ENCODE results near the gene CEP85L. TPM values are rescaled to one million over a fixed set of nuclear protein-coding genes. Genes with fewer than 3 reads are reported as not detected.

Gene CEP85L
- total and polyA plus RNA-seq, 4 donors, result 7.4 to 37.3 (median 18.2) TPM

DNA sequence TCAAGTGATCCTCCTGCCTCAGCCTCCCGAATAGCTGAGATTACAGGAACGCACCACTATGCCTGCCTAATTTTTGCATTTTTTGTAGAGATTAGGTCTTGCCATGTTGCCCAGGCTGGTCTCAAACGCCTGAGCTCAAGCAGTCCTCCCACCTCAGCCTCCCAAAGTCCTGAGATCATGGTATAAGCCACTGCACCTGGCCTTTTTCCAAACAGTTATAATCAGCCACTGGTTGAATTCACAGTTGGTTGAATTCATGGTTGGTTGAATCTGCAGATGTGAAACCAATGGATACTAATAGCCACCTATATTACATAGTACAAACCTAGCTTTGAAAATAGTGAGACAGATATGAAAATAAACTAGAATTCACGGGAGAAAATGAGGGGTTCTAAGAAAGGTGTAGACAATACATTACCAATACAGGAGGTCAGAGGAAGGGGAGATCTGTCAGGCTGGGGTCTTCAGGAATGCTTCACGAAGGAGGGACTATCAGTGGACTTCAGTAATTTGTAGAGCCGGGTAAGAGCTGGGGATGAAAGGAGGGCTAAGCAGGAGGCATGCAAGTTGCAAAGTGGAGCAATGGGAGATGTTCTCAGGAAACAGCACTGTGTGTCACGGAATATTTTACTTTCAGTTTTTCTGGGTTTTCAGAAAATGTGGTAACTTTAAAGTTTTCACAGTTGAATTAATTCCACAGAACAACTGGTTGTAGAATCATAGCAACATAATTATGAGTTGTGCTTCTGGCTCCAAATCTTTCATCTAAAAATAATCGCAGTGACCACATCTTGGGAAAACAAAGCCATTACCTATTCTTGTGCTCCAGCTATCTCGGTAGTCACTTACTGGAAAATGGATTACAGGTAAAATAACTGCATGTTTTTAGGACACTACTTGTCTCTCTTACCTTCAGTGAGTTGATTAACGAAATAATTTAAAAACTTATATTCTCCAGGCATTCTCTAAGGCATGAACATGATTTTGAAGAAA lies 12.9 kb upstream of the CEP85L start:
- no peak for DNase-seq (ENCODE audit: low read depth in 4 of 6, low spot score in 6 of 6)
- H3K4me1 ChIP-seq (ENCODE audit: control insufficient read depth, insufficient read depth, low read length), result peaks cover 4% of the 10 kb centered on the region
- no peaks in the 10 kb centered on the region for H3K36me3 ChIP-seq (ENCODE audit: control insufficient read depth, insufficient read depth, low read length)
- no peaks in the 10 kb centered on the region for H3K27me3 ChIP-seq (ENCODE audit: control insufficient read depth, insufficient read depth, low read length)
- WGBS (ENCODE audit: insufficient coverage), result 90% methylated on average over 3 of the region's 10 CpGs
- no peaks in the 10 kb centered on the region for H3K9me3 ChIP-seq (ENCODE audit: control insufficient read depth, insufficient read depth, low read length)
- no peak overlapping the region for H3K4me3 ChIP-seq (ENCODE audit: low read depth, low read length)
- H3K27ac ChIP-seq (ENCODE audit: low read depth, low read length), result no peak overlapping the region

DNA sequence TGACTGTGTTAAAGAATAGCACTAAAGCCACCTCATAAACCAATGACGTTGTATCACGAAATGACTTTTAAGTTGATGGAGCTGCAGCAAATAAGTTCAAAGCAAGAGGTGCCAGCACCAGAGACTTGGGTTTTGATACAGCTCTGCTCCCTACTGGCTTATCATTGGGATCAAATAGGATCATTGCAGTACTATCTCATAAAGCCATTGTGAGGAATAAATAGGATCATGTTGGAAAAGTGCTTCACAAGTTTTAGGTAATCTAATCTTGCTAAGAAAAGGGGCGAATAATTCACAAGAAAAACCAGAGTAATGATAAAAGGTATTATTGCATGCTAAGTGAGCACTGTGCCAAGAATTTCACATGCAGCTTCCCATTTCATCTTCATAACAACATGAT lies 10.4 kb upstream of the CEP85L start:
- Histone ChIP-seq H3K36me3 (ENCODE audit: control insufficient read depth, insufficient read depth, low read length) (no peaks in the 10 kb centered on the region), H3K9me3 (ENCODE audit: control insufficient read depth, insufficient read depth, low read length) (no peaks in the 10 kb centered on the region), H3K4me3 (ENCODE audit: low read depth, low read length) (no peak overlapping the region), H3K4me1 (ENCODE audit: control insufficient read depth, insufficient read depth, low read length) (peaks cover 4% of the 10 kb centered on the region), H3K27ac (ENCODE audit: low read depth, low read length) (no peak overlapping the region), H3K27me3 (ENCODE audit: control insufficient read depth, insufficient read depth, low read length) (no peaks in the 10 kb centered on the region)
- no peak for DNase-seq (ENCODE audit: low read depth in 4 of 6, low spot score in 6 of 6)
- WGBS (ENCODE audit: insufficient coverage), result 100% methylated on average over 2 of the region's 3 CpGs

DNA sequence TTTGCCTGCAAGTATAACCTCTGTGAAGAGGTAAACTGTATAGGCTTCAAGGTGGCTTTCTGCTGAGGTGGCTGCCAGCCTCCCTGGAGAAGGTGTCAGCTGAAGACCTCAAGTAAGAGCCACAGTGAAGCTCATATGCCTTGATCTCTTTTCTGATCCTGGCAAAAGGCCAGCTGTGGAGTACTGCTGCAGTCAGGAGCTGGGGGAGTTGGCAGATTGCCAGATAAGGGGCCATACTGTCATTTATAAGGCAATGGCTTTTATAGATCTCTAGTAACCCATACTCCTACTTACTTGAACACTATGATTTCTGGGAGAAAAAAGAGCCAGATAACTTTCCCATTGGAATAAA lies 8.8 kb upstream of the CEP85L start:
- Histone ChIP-seq H3K4me3 (ENCODE audit: low read depth, low read length) (no peak overlapping the region), H3K36me3 (ENCODE audit: control insufficient read depth, insufficient read depth, low read length) (no peaks in the 10 kb centered on the region), H3K27ac (ENCODE audit: low read depth, low read length) (no peak overlapping the region), H3K27me3 (ENCODE audit: control insufficient read depth, insufficient read depth, low read length) (no peaks in the 10 kb centered on the region), H3K9me3 (ENCODE audit: control insufficient read depth, insufficient read depth, low read length) (no peaks in the 10 kb centered on the region), H3K4me1 (ENCODE audit: control insufficient read depth, insufficient read depth, low read length) (peaks cover 4% of the 10 kb centered on the region)
- DNase-seq (ENCODE audit: low read depth in 4 of 6, low spot score in 6 of 6), result peak in 2 of 6 donors; percentile 70 to 90

DNA sequence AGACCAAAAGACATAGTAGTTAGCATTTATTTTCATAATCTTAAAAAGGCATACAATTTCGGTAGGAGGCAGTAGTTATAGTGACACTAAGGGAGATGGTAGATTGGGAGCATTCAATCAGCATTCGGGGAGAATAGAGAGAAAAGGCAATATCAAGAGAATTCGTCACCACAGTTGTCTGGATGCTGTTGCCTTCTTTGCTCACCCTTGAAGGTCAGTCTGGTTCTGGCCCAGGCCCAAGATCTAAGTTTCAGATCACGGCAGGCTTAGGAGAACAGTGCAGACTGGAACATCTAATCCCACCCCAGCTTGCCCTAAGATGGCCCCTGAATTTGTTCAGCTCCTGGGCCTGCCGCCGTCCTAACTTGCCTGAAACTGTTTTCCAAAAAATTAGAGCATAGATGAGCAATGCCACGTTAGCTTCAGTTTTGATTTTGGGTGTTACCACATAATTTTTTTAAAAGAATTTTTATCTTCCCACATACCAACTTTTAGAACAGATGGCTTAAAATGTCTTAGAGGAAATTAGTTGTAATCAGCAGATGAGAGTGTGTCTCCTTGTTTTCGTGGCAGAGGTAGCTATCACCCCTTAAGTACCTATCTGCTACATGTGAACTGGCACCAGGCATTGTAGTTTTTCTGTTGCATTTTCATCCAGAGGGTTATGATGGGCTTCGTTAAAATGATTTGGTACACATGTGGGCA lies 8.3 kb upstream of the CEP85L start:
- Histone ChIP-seq H3K4me1 (ENCODE audit: control insufficient read depth, insufficient read depth, low read length) (peaks cover 4% of the 10 kb centered on the region), H3K27ac (ENCODE audit: low read depth, low read length) (no peak overlapping the region), H3K36me3 (ENCODE audit: control insufficient read depth, insufficient read depth, low read length) (no peaks in the 10 kb centered on the region), H3K9me3 (ENCODE audit: control insufficient read depth, insufficient read depth, low read length) (no peaks in the 10 kb centered on the region), H3K27me3 (ENCODE audit: control insufficient read depth, insufficient read depth, low read length) (no peaks in the 10 kb centered on the region), H3K4me3 (ENCODE audit: low read depth, low read length) (no peak overlapping the region)
- WGBS (ENCODE audit: insufficient coverage), result 73% methylated on average over 5 of the region's 9 CpGs
- DNase-seq (ENCODE audit: low read depth in 4 of 6, low spot score in 6 of 6), result no peak

DNA sequence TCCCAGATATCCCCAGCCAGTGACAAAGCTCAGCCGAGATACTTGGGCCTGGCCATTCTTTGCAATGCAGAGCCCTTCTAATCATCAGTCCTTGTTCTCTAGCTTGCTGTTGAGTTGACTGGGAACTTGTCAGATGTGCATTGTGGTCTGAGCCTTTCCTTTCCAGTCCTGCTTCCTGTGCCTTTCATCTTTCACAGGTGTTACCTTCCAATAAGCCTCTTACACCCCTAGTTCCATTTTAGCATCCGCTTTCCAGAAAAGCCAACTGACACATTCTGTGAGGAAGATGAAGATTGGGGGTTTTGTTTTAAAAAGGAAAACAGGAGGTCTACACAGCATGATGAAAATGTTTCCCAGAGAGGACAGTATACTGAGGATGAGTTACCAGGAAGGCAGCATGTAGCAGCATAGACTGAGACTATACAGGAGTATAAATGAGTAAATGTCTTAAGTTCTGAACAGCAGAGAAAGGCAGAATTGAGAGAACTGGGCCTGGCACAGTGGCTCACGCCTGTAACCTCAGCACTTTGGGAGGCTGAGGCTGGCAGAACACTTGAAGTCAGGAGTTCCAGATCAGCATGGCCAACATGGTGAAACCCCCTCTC lies 5.6 kb upstream of the CEP85L start:
- no peaks in the 10 kb centered on the region for H3K27me3 ChIP-seq (ENCODE audit: control insufficient read depth, insufficient read depth, low read length)
- no peaks in the 10 kb centered on the region for H3K36me3 ChIP-seq (ENCODE audit: control insufficient read depth, insufficient read depth, low read length)
- H3K4me3 ChIP-seq (ENCODE audit: low read depth, low read length), result no peak overlapping the region
- H3K4me1 ChIP-seq (ENCODE audit: control insufficient read depth, insufficient read depth, low read length), result peaks cover 4% of the 10 kb centered on the region
- no peak for DNase-seq (ENCODE audit: low read depth in 4 of 6, low spot score in 6 of 6)
- H3K27ac ChIP-seq (ENCODE audit: low read depth, low read length), result no peak overlapping the region
- H3K9me3 ChIP-seq (ENCODE audit: control insufficient read depth, insufficient read depth, low read length), result no peaks in the 10 kb centered on the region
- WGBS (ENCODE audit: insufficient coverage), result no CpG with 5 or more reads among the region's 3 CpGs

DNA sequence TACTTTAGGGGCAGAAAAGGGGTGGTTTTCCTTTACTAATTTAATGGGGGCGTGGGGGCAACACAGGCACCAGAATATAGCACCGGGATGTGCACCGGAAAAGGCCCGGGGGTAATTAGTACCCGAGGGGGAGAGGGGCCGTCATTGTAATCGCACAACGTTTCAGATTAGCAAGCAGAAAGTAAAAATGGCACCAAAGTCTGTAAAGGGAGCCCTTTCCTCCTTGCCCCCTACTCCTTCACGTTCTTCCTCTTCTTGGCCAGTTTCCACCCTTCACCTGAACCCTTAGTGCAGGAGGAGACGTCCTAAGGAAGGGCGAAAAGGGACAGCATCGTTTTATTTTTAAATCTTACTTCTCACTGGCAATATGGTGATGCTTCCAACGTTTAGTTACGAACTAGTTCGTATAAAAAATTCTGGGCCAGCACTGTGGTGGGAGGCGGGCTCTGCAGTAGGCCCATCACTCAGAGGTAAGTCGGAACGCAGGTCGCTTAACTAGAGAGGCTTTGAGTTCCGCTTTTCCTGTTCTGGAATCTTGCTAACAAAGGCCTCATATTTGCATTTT lies 742 bp upstream of the CEP85L start:
- 30% methylated on average over 9 of the region's 20 CpGs for WGBS (ENCODE audit: insufficient coverage)
- Histone ChIP-seq H3K4me1 (ENCODE audit: control insufficient read depth, insufficient read depth, low read length) (peaks cover 4% of the 10 kb centered on the region), H3K27me3 (ENCODE audit: control insufficient read depth, insufficient read depth, low read length) (no peaks in the 10 kb centered on the region), H3K9me3 (ENCODE audit: control insufficient read depth, insufficient read depth, low read length) (no peaks in the 10 kb centered on the region), H3K4me3 (ENCODE audit: low read depth, low read length) (peak overlapping the region; percentile 84), H3K36me3 (ENCODE audit: control insufficient read depth, insufficient read depth, low read length) (no peaks in the 10 kb centered on the region), H3K27ac (ENCODE audit: low read depth, low read length) (peak overlapping the region; percentile 95)
- peak in 1 of 6 donors; percentile 57 for DNase-seq (ENCODE audit: low read depth in 4 of 6, low spot score in 6 of 6)

DNA sequence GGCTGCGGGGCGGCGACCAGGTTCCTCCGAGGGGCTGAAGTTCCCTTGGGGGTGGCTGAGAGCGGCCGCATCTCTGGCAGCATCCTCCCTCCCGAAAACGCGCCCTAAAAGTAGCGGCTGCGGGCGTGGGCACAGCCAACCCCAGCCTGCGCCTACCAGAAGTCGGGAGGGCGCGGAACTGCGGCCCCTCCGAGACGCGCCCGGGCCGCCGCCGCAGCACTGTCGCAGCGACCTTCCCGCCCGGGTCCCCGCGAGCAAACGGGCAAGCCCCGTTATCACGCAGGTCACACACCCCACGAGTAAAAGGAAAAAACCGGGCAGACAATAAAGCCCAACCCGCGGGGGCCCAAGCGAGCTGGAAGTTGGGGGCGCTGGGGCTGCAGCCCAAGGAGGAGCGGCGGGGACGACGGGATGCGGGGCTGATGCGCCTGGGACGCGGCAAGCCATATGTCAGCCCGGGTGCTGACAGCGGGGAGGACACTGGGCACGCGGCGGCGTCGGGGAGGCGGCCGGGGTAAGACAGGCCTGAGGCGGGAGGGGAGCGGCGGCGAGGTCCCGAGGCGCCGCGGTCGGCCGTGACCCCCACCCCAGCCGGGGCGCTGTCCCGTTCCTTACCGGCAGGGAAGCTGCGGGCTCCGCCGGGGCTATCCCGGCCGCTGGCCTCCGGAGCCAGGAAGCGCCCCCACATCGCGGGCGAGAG lies 659 bp downstream of the CEP85L start:
- WGBS (ENCODE audit: insufficient coverage), result under 1% methylated on average over 80 of the region's 80 CpGs
- peak overlapping the region; percentile 84 for H3K4me3 ChIP-seq (ENCODE audit: low read depth, low read length)
- H3K4me1 ChIP-seq (ENCODE audit: control insufficient read depth, insufficient read depth, low read length), result peaks cover 4% of the 10 kb centered on the region
- peak overlapping the region; percentile 95 for H3K27ac ChIP-seq (ENCODE audit: low read depth, low read length)
- H3K9me3 ChIP-seq (ENCODE audit: control insufficient read depth, insufficient read depth, low read length), result no peaks in the 10 kb centered on the region
- H3K27me3 ChIP-seq (ENCODE audit: control insufficient read depth, insufficient read depth, low read length), result no peaks in the 10 kb centered on the region
- peak in 5 of 6 donors; percentile 17 to 72 (median 53) for DNase-seq (ENCODE audit: low read depth in 4 of 6, low spot score in 6 of 6)
- no peaks in the 10 kb centered on the region for H3K36me3 ChIP-seq (ENCODE audit: control insufficient read depth, insufficient read depth, low read length)

DNA sequence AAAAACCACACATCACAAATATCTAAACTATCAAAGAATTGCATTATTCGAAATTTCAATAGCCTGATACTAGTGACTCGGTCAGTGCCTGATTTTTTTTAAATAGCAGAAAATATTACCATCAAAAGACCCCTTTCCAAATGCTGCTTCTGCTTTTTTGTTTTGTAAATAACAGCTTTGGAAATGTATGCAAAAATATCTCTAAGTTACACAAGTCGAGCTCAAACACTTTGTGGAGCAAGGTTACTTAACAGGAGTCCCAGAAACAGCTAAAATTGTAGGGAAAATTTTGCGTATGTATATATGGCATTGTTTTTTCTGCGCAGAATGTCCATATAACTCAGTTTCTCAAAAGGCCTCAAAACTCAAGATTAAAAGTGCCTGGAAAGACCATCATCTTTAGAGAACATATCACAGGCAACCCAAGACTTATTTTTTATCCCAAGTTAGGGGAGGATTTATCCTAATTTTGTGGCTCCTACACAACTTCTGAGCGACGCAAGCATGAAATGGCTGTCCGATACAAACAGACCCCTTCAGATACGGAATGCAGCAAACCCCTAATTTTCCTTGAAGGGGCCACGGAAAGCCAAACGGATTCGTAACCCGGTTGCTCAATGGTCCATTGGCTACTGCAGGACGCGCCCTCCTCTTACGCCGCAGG lies 1.3 kb downstream of the CEP85L start:
- Histone ChIP-seq H3K9me3 (ENCODE audit: control insufficient read depth, insufficient read depth, low read length) (no peaks in the 10 kb centered on the region), H3K4me3 (ENCODE audit: low read depth, low read length) (peak overlapping the region; percentile 84), H3K4me1 (ENCODE audit: control insufficient read depth, insufficient read depth, low read length) (peaks cover 4% of the 10 kb centered on the region), H3K36me3 (ENCODE audit: control insufficient read depth, insufficient read depth, low read length) (no peaks in the 10 kb centered on the region), H3K27ac (ENCODE audit: low read depth, low read length) (peak overlapping the region; percentile 95), H3K27me3 (ENCODE audit: control insufficient read depth, insufficient read depth, low read length) (no peaks in the 10 kb centered on the region)
- WGBS (ENCODE audit: insufficient coverage), result 0% methylated on average over 12 of the region's 17 CpGs
- DNase-seq (ENCODE audit: low read depth in 4 of 6, low spot score in 6 of 6), result peak in 3 of 6 donors; percentile 30 to 56 (median 47)

All from spinal cord (tissue), 10 donors.